Mucosa of descending colon (tissue), 3 donors: ENCODE results near the gene TRMT61A. TPM values are rescaled to one million over a fixed set of nuclear protein-coding genes. Genes with fewer than 3 reads are reported as not detected.

ENCODE experiments used
- ATAC-seq: fragments of 200-7000 bp; cut with Tn5 transposase; one replicate; pipeline ENCODE4 v1.9.1; 2020; ENCODE audit warnings: mild to moderate bottlenecking, moderate library complexity
- DNase-seq, 3 donors: peaks; one replicate each; pipeline ENCODE4 v3.0.0-alpha.2; 2020
- H3K36me3 ChIP-seq: fragments of 200-600 bp; one replicate; pipeline ENCODE4 v1.8.0; 2021; ENCODE audit warnings: low read depth, mild to moderate bottlenecking
- H3K4me1 ChIP-seq: fragments of 200-600 bp; one replicate; pipeline ENCODE4 v1.8.0; 2021; ENCODE audit warnings: low read depth, mild to moderate bottlenecking
- H3K4me3 ChIP-seq: fragments of 200-600 bp; one replicate; pipeline ENCODE4 v1.8.0; 2021; ENCODE audit warnings: mild to moderate bottlenecking
- H3K9me3 ChIP-seq: fragments of 200-600 bp; one replicate; pipeline ENCODE4 v1.8.0; 2021; ENCODE audit warnings: mild to moderate bottlenecking
- intact Hi-C, 2 donors: fragments of 100-400 bp; cut with DNase I in 1 of 2; cut with micrococcal nuclease in 1 of 2; formaldehyde crosslinking; loops; one replicate each; pipeline versions ENCODE4 v1.11.0 to v1.11.1; 2022; cut with DNase I, micrococcal nuclease
- total RNA-seq, 3 donors: library from RNA; stranded (reverse); fragmentation: NEBNext Ultra II Directional in 2 of 3; extraction: Animal tissue kit (Norgen Biotek cat#: 25700) in 2 of 3; gene quantifications; one replicate each; pipeline versions ENCODE4 v1.2.1 to v1.2.4, GENCODE V29; 2021 to 2023
- TF ChIP-seq, protein P1 (sequence below): fragments of 200-600 bp; IDR thresholded peaks from one replicate; pipeline ENCODE4 v1.8.0; 2022; ENCODE audit warnings: antibody characterized with exemption, mild to moderate bottlenecking
- donor health status: DM: no; HTN: no; CAD: no; lungs with moderate emphysema.
- donor health status: DM: no; HTN: no; CAD: no.
- donor health status: DM: no; HTN: yes; CAD: no.

TRMT61A gene
- total RNA-seq, 3 donors from 2014 or later, result 10.2 to 23.7 (median 10.5) TPM

DNA sequence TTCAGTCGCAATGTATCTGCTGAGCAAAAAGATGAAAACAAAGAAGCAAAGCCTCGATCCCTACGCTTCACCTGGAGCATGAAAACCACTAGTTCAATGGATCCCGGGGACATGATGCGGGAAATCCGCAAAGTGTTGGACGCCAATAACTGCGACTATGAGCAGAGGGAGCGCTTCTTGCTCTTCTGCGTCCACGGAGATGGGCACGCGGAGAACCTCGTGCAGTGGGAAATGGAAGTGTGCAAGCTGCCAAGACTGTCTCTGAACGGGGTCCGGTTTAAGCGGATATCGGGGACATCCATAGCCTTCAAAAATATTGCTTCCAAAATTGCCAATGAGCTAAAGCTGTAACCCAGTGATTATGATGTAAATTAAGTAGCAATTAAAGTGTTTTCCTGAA, 26.1 kb upstream of the TRMT61A start:
- Histone ChIP-seq H3K4me1 (peaks cover 4% of the 10 kb centered on the region), H3K36me3 (no peaks in the 10 kb centered on the region), H3K4me3 (no peak overlapping the region), H3K9me3 (no peaks in the 10 kb centered on the region)
- intact Hi-C loops, result loop anchor here (5.0 to 10.0 kb wide), 2 partner anchors 44 to 52 kb away; no protein-coding TSS in a partner anchor
- ATAC-seq (no peak), DNase-seq (no peak)
- TF ChIP-seq, protein P1, sequence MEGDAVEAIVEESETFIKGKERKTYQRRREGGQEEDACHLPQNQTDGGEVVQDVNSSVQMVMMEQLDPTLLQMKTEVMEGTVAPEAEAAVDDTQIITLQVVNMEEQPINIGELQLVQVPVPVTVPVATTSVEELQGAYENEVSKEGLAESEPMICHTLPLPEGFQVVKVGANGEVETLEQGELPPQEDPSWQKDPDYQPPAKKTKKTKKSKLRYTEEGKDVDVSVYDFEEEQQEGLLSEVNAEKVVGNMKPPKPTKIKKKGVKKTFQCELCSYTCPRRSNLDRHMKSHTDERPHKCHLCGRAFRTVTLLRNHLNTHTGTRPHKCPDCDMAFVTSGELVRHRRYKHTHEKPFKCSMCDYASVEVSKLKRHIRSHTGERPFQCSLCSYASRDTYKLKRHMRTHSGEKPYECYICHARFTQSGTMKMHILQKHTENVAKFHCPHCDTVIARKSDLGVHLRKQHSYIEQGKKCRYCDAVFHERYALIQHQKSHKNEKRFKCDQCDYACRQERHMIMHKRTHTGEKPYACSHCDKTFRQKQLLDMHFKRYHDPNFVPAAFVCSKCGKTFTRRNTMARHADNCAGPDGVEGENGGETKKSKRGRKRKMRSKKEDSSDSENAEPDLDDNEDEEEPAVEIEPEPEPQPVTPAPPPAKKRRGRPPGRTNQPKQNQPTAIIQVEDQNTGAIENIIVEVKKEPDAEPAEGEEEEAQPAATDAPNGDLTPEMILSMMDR, result no peak

DNA sequence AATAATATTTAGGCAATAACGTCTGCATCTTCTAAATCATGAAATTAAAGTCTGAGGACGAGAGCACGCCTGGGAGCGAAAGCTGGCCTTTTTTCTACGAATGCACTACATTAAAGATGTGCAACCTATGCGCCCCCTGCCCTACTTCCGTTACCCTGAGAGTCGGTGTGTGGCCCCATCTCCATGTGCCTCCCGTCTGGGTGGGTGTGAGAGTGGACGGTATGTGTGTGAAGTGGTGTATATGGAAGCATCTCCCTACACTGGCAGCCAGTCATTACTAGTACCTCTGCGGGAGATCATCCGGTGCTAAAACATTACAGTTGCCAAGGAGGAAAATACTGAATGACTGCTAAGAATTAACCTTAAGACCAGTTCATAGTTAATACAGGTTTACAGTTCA, 25.7 kb upstream of the TRMT61A start:
- Histone ChIP-seq H3K4me1 (peaks cover 4% of the 10 kb centered on the region), H3K36me3 (no peaks in the 10 kb centered on the region), H3K4me3 (no peak overlapping the region), H3K9me3 (no peaks in the 10 kb centered on the region)
- intact Hi-C loops, result loop anchor here (5.0 to 10.0 kb wide), 2 partner anchors 44 to 52 kb away; no protein-coding TSS in a partner anchor
- ATAC-seq (no peak), DNase-seq (no peak)
- TF ChIP-seq, protein P1, result no peak

DNA sequence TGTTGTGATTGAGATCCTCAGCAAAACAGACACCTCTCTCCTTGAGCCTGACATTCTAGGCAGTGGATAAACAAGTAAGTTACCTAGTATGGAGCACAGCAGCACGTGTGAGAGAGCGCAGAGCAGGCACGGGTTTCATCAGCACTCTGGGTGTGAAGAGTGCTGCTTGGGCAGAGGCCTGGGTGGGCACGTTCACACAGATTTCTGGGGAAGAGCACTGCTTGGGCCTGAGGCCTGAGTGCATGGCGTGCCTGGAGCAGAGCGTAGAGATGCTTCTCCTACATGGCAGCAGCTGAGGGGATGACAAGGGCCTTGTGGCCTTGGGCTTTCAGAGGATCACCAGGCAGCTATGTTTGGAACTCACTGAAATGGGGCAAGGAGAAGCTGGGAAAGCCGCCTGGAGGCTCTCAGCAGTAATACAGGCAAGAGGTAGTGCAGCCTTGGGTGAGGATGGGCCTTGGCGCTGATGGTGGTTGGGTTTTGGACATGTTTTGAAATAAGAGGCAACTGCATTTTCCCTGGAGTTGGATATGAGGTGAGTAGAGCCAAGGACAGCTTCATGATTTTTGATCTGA, 23.9 kb upstream of the TRMT61A start:
- H3K4me1 ChIP-seq, result peaks cover 3% of the 10 kb centered on the region
- H3K9me3 ChIP-seq, result no peaks in the 10 kb centered on the region
- H3K4me3 ChIP-seq, result no peak overlapping the region
- intact Hi-C loops, result loop anchor here (5.0 to 10.0 kb wide), 2 partner anchors 42 to 50 kb away; no protein-coding TSS in a partner anchor
- ATAC-seq (no peak), DNase-seq (no peak)
- H3K36me3 ChIP-seq, result no peaks in the 10 kb centered on the region
- TF ChIP-seq, protein P1, result no peak

DNA sequence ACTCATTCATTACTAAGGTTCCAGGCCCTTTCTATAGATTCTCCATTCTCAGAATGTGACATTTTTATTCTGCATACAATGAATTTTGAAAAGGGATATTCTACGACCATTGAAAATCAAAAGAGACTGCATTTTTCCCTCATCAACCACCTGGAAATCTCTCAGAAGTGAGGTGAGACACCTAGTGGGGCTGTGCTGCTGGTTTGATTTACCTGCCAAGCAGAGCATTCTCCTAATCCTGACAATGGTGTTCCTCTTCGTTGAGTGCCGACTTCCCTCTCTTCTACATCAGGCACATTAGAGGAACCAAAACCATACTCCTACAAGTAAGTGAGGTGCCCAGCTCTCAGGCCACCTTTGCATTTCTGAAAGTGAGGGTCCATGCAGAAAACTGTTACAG, 21.2 kb upstream of the TRMT61A start:
- no peaks in the 10 kb centered on the region for H3K36me3 ChIP-seq
- DNase-seq (no peak), ATAC-seq (no peak)
- H3K9me3 ChIP-seq, result no peaks in the 10 kb centered on the region
- no peak overlapping the region for H3K4me3 ChIP-seq
- H3K4me1 ChIP-seq, result peaks cover 5% of the 10 kb centered on the region
- TF ChIP-seq, protein P1, result no peak
- intact Hi-C loops, result loop anchor here in 1 of 2 donors (10.0 kb wide), 1 partner anchor 47 kb away; no protein-coding TSS in a partner anchor

DNA sequence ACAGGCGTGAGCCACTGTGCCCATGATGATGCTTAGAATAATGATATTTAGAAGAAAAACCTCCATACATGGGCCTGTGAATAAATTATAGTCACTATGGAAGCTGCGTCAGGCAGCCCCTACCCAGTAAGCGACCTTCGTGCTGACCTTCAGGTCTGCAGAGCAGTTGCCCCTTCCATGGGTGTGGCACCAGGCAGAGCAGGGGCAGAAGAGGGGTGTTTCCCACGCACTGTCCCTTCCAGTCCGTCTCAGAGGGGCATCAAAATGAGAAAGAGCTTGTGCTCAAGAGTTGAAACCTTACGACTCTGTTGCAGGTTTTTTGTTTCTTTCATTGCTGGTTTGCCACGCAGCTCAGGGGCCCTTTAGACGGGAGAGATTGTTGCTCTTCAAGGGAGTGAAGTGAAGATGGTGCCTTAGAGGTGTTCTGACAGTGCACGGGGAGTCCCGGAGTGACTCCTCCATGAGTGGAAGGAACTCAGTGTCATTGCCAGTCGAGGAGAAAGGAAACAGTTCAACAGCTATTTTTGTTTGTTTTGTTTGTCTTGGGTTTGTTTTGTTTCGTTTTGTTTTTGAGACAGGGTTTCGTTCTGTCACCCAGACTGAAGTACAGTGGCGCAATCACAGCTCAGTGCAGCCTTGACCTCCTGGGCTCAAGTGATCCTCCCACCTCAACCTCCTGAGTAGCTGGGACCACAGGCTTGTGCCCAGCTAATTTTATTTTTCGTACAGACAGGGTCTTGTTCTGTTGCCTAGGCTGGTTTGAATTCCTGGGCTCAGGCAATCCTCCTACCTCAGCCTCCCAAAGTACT, 20.3 kb upstream of the TRMT61A start:
- no peaks in the 10 kb centered on the region for H3K36me3 ChIP-seq
- intact Hi-C loops, result loop anchor here in 1 of 2 donors (10.0 kb wide), 1 partner anchor 46 kb away; no protein-coding TSS in a partner anchor

More for the DNA sequence above, 20.3 kb upstream of the TRMT61A start:
- TF ChIP-seq, protein P1, result no peak
- ATAC-seq (no peak), DNase-seq (no peak)
- no peaks in the 10 kb centered on the region for H3K9me3 ChIP-seq
- peaks cover 13% of the 10 kb centered on the region for H3K4me1 ChIP-seq
- H3K4me3 ChIP-seq, result no peak overlapping the region
